Sciatic nerve (tissue), 2 donors: ENCODE measurements around the gene PTTG1IP. TPM values are rescaled to one million over a fixed set of nuclear protein-coding genes. Genes with fewer than 3 reads are reported as not detected.

Experiments
- ATAC-seq: fragments of 200-7000 bp; cut with Tn5 transposase; one replicate; pipeline ENCODE4 v1.9.1; 2020; ENCODE audit warnings: mild to moderate bottlenecking, moderate library complexity
- DNase-seq: peaks from one replicate; pipeline ENCODE4 v3.0.0-alpha.2; 2020; ENCODE audit warnings: low spot score
- intact Hi-C: fragments of 100-400 bp; cut with DNase I; formaldehyde crosslinking; loops from one replicate; pipeline ENCODE4 v1.14.2; 2022
- total RNA-seq: library from RNA; stranded (reverse); fragmentation: NEBNext Ultra II Directional; extraction: Animal tissue kit (Norgen Biotek cat#: 25700); gene quantifications from one replicate; pipeline ENCODE4 v1.2.1, GENCODE V29; 2021
- donor health status: DM: no; HTN: no; CAD: no.
- donor health status: DM: no; HTN: no; CAD: no.

Gene PTTG1IP
- total RNA-seq, 1 donor from 2014 or later, result 192 TPM

GRCh38 chr21:44817914-44818639 is 55.4 kb downstream of the PTTG1IP start, which contains the start of gene SUMO3:
Gene SUMO3, minus strand, starts transcription at chr21:44818062. Its CDS starts 94 bp downstream, at chr21:44817968.
- ATAC-seq (peak; percentile 75), DNase-seq (peak; percentile 88)
- intact Hi-C loops, result no loop called here

- intact Hi-C loops, result no loop called here
- ATAC-seq (peak; percentile 97), DNase-seq (peak; percentile 97)
These were observed 56.0 kb downstream of the PTTG1IP start for GRCh38 chr21:44817506-44817880.

- intact Hi-C loops, result no loop called here
- ATAC-seq, result peak; percentile 19
- no peak for DNase-seq
These were observed 56.6 kb downstream of the PTTG1IP start for GRCh38 chr21:44816761-44817505.

- ATAC-seq (no peak), DNase-seq (no peak)
- intact Hi-C loops, result no loop called here
These were observed 57.5 kb downstream of the PTTG1IP start for GRCh38 chr21:44815852-44816628.

- ATAC-seq, result no peak
- intact Hi-C loops, result no loop called here
- no peak for DNase-seq
These were observed 58.3 kb downstream of the PTTG1IP start for GRCh38 chr21:44815225-44815624.

GRCh38 chr21:44814498-44815023 is 58.9 kb downstream of the PTTG1IP start:
- intact Hi-C loops, result no loop called here
- no peak for DNase-seq

GRCh38 chr21:44813727-44814126 is 59.8 kb downstream of the PTTG1IP start:
- ATAC-seq (no peak), DNase-seq (no peak)
- intact Hi-C loops, result no loop called here

More at GRCh38 chr21:44814498-44815023, 58.9 kb downstream of the PTTG1IP start:
- ATAC-seq, result no peak

- ATAC-seq, result no peak
- intact Hi-C loops, result no loop called here
- DNase-seq, result no peak
These were observed 60.3 kb downstream of the PTTG1IP start for GRCh38 chr21:44813149-44813548.

GRCh38 chr21:44812640-44813039 is 60.9 kb downstream of the PTTG1IP start:
- no peak for ATAC-seq
- DNase-seq, result no peak
- intact Hi-C loops, result no loop called here

GRCh38 chr21:44810779-44811178 is 62.7 kb downstream of the PTTG1IP start:
- no peak for DNase-seq
- intact Hi-C loops, result no loop called here
- ATAC-seq, result no peak

GRCh38 chr21:44805859-44806258 is 67.6 kb downstream of the PTTG1IP start:
- intact Hi-C loops, result no loop called here
- DNase-seq, result no peak
- no peak for ATAC-seq

GRCh38 chr21:44805226-44805625 is 68.3 kb downstream of the PTTG1IP start:
- intact Hi-C loops, result no loop called here
- DNase-seq, result no peak
- no peak for ATAC-seq

- intact Hi-C loops, result no loop called here
- DNase-seq (no peak), ATAC-seq (no peak)
These were observed 68.7 kb downstream of the PTTG1IP start for GRCh38 chr21:44804762-44805161.

- DNase-seq (no peak), ATAC-seq (no peak)
These were observed 69.8 kb downstream of the PTTG1IP start for GRCh38 chr21:44803651-44804050.

GRCh38 chr21:44802396-44803153 is 70.9 kb downstream of the PTTG1IP start:
- DNase-seq (no peak), ATAC-seq (peak; percentile 38)
- intact Hi-C loops, result no loop called here

More at GRCh38 chr21:44803651-44804050, 69.8 kb downstream of the PTTG1IP start:
- intact Hi-C loops, result no loop called here

GRCh38 chr21:44801468-44802395 is 71.8 kb downstream of the PTTG1IP start, which contains the start of gene UBE2G2:
Gene UBE2G2, minus strand, starts transcription at chr21:44801820. Its CDS starts 72 bp downstream, at chr21:44801748.
- peak; percentile 90 for DNase-seq
- peak; percentile 97 for ATAC-seq
- intact Hi-C loops, result no loop called here

- ATAC-seq (no peak), DNase-seq (no peak)
- intact Hi-C loops, result no loop called here
These were observed 72.5 kb downstream of the PTTG1IP start for GRCh38 chr21:44800971-44801467.
